HEK293T (cell line): Measurements from ENCODE around the gene IL12RB2.

Experiments
- BHLHE40 ChIP-seq: fragments of 450-650 bp; IDR thresholded peaks from 2 replicates; pipeline ENCODE4 v1.6.1; 2016; ENCODE audit warnings: mild to moderate bottlenecking, moderate library complexity, borderline replicate concordance
- LEF1 ChIP-seq: fragments of 450-650 bp; IDR thresholded peaks from 2 replicates; pipeline ENCODE4 v1.6.1; 2017; ENCODE audit warnings: mild to moderate bottlenecking, borderline replicate concordance
- SP1 ChIP-seq: fragments of 450-650 bp; IDR thresholded peaks from 2 replicates; pipeline ENCODE4 v1.6.1; 2017
- ZNF384 ChIP-seq: fragments of 450-650 bp; IDR thresholded peaks from 2 replicates; pipeline ENCODE4 v1.6.1; 2016

DNA sequence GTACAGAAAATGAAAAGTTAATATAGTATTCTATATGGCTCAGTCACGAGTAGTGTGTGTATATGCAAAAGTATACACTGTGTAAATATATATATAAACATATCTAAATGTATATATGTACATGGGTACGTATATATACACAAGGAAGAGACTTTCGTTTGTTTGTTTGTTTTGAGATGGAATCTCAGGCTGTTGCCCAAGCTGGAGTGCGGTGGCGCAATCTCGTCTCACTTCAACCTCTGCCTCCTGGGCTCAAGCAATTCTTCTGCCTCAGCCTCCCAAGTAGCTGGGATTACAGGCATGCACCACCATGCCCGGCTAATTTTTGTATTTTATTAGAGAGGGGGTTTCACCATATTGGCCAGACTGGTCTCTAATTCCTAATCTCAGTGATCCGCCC is 16.4 kb downstream of the IL12RB2 start:
- no peak for TF ChIP-seq SP1
- TF ChIP-seq BHLHE40 = no peak
- no peak for TF ChIP-seq LEF1
- no peak for TF ChIP-seq ZNF384
